ENCODE data around the gene ALG14. TPM values are rescaled to one million over a fixed set of nuclear protein-coding genes. Genes with fewer than 3 reads are reported as not detected.

Gene ALG14
- total RNA-seq, 6 donors from 2014 or later: 0.55 to 6.2 (median 0.98) TPM

- WGBS, 2 donors: 5% methylated on average over 11 to 23 of the region's 23 CpGs
- TF ChIP-seq POLR2AphosphoS5 (IDR thresholded peaks at IDR 0.05): peak in 1 of 2 donors; percentile 85
- no peak for TF ChIP-seq EP300 (IDR thresholded peaks at IDR 0.05)
- TF ChIP-seq POLR2A (IDR thresholded peaks at IDR 0.05): peak in 3 of 4 donors; percentile 21 to 64 (median 45)
- TF ChIP-seq CTCF (IDR thresholded peaks at IDR 0.05): peak in 1 of 6 experiments; percentile 20
- peaks cover 43 to 71% (median 52%) of the 10 kb centered on the region in 4 donors for H3K4me1 ChIP-seq
- ATAC-seq (ENCODE audit: low FRiP score in 2 of 2) (peak; percentile 46 to 54), DNase-seq (peak; percentile 22 to 77)
- no peaks in the 10 kb centered on the region for H3K36me3 ChIP-seq
- peak overlapping the region; percentile 96 to 100 (median 99) for H3K27ac ChIP-seq
- H3K4me3 ChIP-seq: peak overlapping the region; percentile 70 to 79 (median 73)
- H3K27me3 ChIP-seq: peaks cover 0 to 10% (median 0%) of the 10 kb centered on the region in 4 donors
- H3K9me3 ChIP-seq: no peaks in the 10 kb centered on the region
Measured at GRCh38 chr1:94925561-94926125, 147.1 kb downstream of the ALG14 start.

DNA sequence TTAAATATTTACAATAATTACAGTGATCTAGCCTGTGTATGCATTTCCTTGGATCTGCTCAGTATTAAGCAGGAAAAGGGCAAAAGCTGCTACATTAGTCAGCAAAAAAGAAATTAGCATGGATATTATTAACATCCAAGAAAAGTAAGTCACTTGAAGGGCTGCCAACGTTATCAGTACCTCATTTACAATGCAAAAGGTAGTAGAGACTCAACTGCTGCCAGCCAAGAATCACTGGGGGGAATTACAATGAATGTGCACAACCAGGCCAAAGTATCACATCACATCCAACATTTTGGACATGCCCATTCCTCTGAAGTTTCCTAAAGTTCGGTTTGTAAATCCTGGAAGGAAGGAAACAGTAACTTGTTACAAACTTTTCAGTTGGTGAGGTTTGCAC is 147.7 kb downstream of the ALG14 start:
- no peaks in the 10 kb centered on the region for H3K36me3 ChIP-seq
- peak overlapping the region; percentile 70 to 79 (median 73) for H3K4me3 ChIP-seq
- TF ChIP-seq EP300 (IDR thresholded peaks at IDR 0.05): no peak
- TF ChIP-seq POLR2A (IDR thresholded peaks at IDR 0.05): no peak
- TF ChIP-seq CTCF (IDR thresholded peaks at IDR 0.05): no peak
- TF ChIP-seq POLR2AphosphoS5 (IDR thresholded peaks at IDR 0.05): no peak
- WGBS, 2 donors: 11 to 13% methylated on average over 2 of the region's 2 CpGs
- H3K4me1 ChIP-seq: peaks cover 45 to 77% (median 56%) of the 10 kb centered on the region in 4 donors
- H3K27me3 ChIP-seq: peaks cover 0 to 10% (median 0%) of the 10 kb centered on the region in 4 donors
- H3K27ac ChIP-seq: peak overlapping the region; percentile 96 to 100 (median 99)
- H3K9me3 ChIP-seq: no peaks in the 10 kb centered on the region
- DNase-seq (no peak), ATAC-seq (ENCODE audit: low FRiP score in 2 of 2) (no peak)

Other genes with a start within 250 kb of the ALG14 start
- gene CNN3, start 145.8 kb downstream of the ALG14 start, total RNA-seq: 100 to 1,000 TPM in 5 of 6 donors, 10 to 100 TPM in 1; 60.8 to 209 (median 166) TPM
- 10 to 100 TPM in 3 of 6 donors, 1 to 10 TPM in 3; 1.8 to 19.5 (median 8.2) TPM for gene TLCD4, start 44.4 kb upstream of the ALG14 start, total RNA-seq
- gene RWDD3, start 161.3 kb upstream of the ALG14 start, total RNA-seq: 10 to 100 TPM in 4 of 6 donors, 1 to 10 TPM in 2; 4.1 to 18.9 (median 10.4) TPM

All from upper lobe of left lung (tissue), 6 donors.